Activated CD4-positive, alpha-beta T cell treated with anti-CD3 and anti-CD28 coated beads for 1 hour (primary cell): ENCODE data around the gene RNF38.

Experiments used
- DNase-seq: peaks from one replicate; pipeline ENCODE4 v3.0.0-alpha.2; 2020

RNF38 gene

GRCh38 chr9:36290996-36291395 is 109.1 kb downstream of the RNF38 start:
- DNase-seq: no peak

GRCh38 chr9:36289836-36290435 is 110.1 kb downstream of the RNF38 start:
- DNase-seq: no peak

GRCh38 chr9:36288070-36288469 is 112.0 kb downstream of the RNF38 start:
- no peak for DNase-seq
